GM10248 (cell line): ENCODE results near the gene PRDM9.
"Not testable (repeated sequence)": the region's sequence is repeated elsewhere in the genome, so short reads cannot be mapped to it uniquely, and the experiment has no call there.

Experiments used
- CTCF ChIA-PET: fragments of 300-600 bp; sonication (Branson Sonifier 250); formaldehyde crosslinking; extraction: SDS; loops from one replicate; lab custom pipeline; 2021; ENCODE audit warnings: antibody characterized with exemption; lab: Yijun Ruan, JAX
- POLR2A ChIA-PET: fragments of 350-650 bp; sonication (Branson Sonifier 250); formaldehyde crosslinking; extraction: SDS; loops from one replicate; lab custom pipeline; 2020; ENCODE audit warnings: antibody characterized with exemption; lab: Yijun Ruan, JAX
- DNase-seq: peaks from one replicate; pipeline ENCODE4 v3.0.0; 2012; ENCODE audit errors: extremely low spot score
- CTCF ChIP-seq: IDR thresholded peaks from 2 replicates; pipeline ENCODE4 v1.5.1; 2012; ENCODE audit warnings: mild to moderate bottlenecking, low read depth; ENCODE audit errors: extremely low read depth, missing control alignments, control extremely low read depth

Gene PRDM9

GRCh38 chr5:23473915-23474314 lies 33.5 kb upstream of the PRDM9 start:
- ChIA-PET POLR2A (no interaction called here), CTCF (interaction anchor here (1.0 kb wide), 1 partner anchor 26 kb away, joined by 3 read pairs; no protein-coding TSS in a partner anchor)
- no peak for TF ChIP-seq CTCF
- DNase-seq: no peak

GRCh38 chr5:23474315-23474714 lies 33.1 kb upstream of the PRDM9 start:
- POLR2A ChIA-PET: no interaction called here
- CTCF ChIA-PET: interaction anchor here (1.0 kb wide), 1 partner anchor 26 kb away, joined by 3 read pairs; no protein-coding TSS in a partner anchor
- no peak for DNase-seq
- no peak for TF ChIP-seq CTCF

- DNase-seq: no peak
- POLR2A ChIA-PET: no interaction called here
- no peak for TF ChIP-seq CTCF
- CTCF ChIA-PET: interaction anchor here (0.9 kb wide), 1 partner anchor 18 kb away, joined by 3 read pairs; no protein-coding TSS in a partner anchor
Observed at GRCh38 chr5:23476580-23476979, 30.8 kb upstream of the PRDM9 start.

GRCh38 chr5:23482642-23483041 lies 24.8 kb upstream of the PRDM9 start:
- ChIA-PET POLR2A (no interaction called here), CTCF (interaction anchor here (0.9 to 1.2 kb wide), 2 partner anchors 13 to 28 kb away, joined by 3 read pairs; no protein-coding TSS in a partner anchor)
- TF ChIP-seq CTCF: no peak
- no peak for DNase-seq

GRCh38 chr5:23483090-23483489 lies 24.3 kb upstream of the PRDM9 start:
- DNase-seq: no peak
- ChIA-PET POLR2A (no interaction called here), CTCF (interaction anchor here (0.9 to 1.2 kb wide), 2 partner anchors 12 to 28 kb away, joined by 3 read pairs; no protein-coding TSS in a partner anchor)
- TF ChIP-seq CTCF: no peak

- ChIA-PET CTCF (no interaction called here), POLR2A (no interaction called here)
- no peak for TF ChIP-seq CTCF
- DNase-seq: no peak
Observed at GRCh38 chr5:23484096-23484495, 23.3 kb upstream of the PRDM9 start.

GRCh38 chr5:23486227-23486626 lies 21.2 kb upstream of the PRDM9 start:
- DNase-seq, CTCF ChIA-PET, POLR2A ChIA-PET: not testable (repeated sequence)
